ENCODE data around the gene TUBA4B. TPM values are rescaled to one million over a fixed set of nuclear protein-coding genes. Genes with fewer than 3 reads are reported as not detected.
A peak's percentile ranks its signal among the peaks of the same experiment; 100 is the strongest.

TUBA4B gene
- total and polyA plus RNA-seq, 4 donors, result 0.38 to 1.5 (median 0.39) TPM; not detected in 1

- Histone ChIP-seq H3K36me3 (ENCODE audit: control insufficient read depth, insufficient read depth, low read length) (peaks cover 44% of the 10 kb centered on the region), H3K4me1 (ENCODE audit: control insufficient read depth, insufficient read depth, low read length) (peaks cover 20% of the 10 kb centered on the region), H3K27ac (ENCODE audit: low read depth, low read length) (no peak overlapping the region), H3K27me3 (ENCODE audit: control insufficient read depth, insufficient read depth, low read length) (peaks cover 5% of the 10 kb centered on the region), H3K4me3 (ENCODE audit: low read depth, low read length) (no peak overlapping the region), H3K9me3 (ENCODE audit: control insufficient read depth, insufficient read depth, low read length) (no peaks in the 10 kb centered on the region)
- no peak for DNase-seq (ENCODE audit: low read depth in 4 of 6, low spot score in 6 of 6)
- WGBS (ENCODE audit: insufficient coverage), result 84% methylated on average over 12 of the region's 14 CpGs
Measured at GRCh38 chr2:219296142-219296541, 43.1 kb downstream of the TUBA4B start.

DNA sequence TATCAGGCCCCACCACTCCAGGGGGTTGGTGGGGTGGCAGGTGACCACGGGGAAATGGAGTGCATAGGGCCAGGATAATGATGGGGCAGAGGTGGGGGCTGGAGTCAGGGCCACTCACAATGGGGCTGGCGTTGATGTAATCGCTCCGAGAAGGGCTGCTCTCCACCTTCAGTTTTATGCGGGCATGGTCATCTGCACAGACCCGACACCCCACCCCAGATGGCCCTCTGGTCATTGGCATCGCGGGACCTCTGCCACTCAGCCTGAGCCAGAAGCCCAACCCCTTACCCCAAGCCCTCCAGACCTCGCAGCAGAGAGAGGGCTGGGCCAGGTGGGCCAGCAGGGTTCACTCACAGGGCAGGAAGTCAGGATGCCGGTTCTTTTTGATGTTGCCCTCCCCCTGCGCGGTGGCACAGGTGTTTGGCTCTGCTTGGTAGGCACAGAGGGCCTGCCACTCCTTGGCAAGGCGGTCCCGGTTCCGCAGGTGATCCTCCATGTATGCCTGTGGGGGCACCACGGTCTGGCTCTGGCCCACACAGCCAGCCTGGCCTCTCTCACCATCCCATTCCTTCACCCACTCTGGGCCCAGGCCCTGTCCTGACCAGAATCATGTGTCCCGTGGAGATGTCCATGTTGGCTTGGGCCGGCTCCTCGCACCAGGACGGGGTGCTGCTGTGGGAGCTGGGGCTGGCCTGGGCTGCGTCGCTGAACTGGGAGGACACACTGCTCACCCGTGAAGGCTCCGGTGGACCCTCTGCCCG is 43.8 kb downstream of the TUBA4B start:
- H3K27ac ChIP-seq (ENCODE audit: low read depth, low read length), result no peak overlapping the region
- no peak for DNase-seq (ENCODE audit: low read depth in 4 of 6, low spot score in 6 of 6)
- H3K4me1 ChIP-seq (ENCODE audit: control insufficient read depth, insufficient read depth, low read length), result peaks cover 20% of the 10 kb centered on the region
- H3K4me3 ChIP-seq (ENCODE audit: low read depth, low read length), result no peak overlapping the region
- WGBS (ENCODE audit: insufficient coverage), result 86% methylated on average over 25 of the region's 25 CpGs
- H3K9me3 ChIP-seq (ENCODE audit: control insufficient read depth, insufficient read depth, low read length), result no peaks in the 10 kb centered on the region
- H3K27me3 ChIP-seq (ENCODE audit: control insufficient read depth, insufficient read depth, low read length), result peaks cover 5% of the 10 kb centered on the region
- H3K36me3 ChIP-seq (ENCODE audit: control insufficient read depth, insufficient read depth, low read length), result peaks cover 51% of the 10 kb centered on the region

DNA sequence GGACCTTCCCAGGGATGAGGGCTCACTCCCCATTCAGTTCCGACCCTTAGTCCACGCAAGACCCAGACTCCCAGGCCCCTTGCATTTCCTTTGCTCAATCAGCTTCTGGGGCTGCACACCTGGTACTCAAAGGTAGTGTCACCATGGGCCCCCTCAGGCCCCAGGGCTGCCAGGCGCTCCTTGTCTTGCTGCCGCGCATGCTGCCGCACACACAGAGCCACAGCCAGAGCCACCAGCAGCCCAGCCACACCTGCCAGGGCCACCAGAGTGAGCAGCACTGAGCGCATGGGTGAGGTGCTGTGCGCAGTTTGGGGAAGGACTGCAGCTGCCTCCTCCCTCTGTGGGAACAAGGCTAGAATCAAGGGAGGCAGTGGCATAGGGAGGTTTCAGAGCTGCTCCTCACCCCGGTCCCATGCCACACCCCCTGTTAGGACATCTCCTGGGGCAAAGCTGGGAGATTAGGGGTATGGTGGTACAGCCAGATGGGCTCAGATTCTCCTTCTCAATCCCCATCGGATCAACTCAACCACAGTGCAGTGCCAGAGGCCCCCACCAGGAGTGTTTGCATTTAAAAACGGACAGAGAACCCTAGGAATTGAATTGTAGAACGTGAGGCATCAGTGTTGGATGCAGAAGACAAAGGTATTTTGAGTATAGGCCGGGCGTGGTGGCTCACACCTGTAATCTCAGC is 44.9 kb downstream of the TUBA4B start:
- H3K36me3 ChIP-seq (ENCODE audit: control insufficient read depth, insufficient read depth, low read length), result peaks cover 62% of the 10 kb centered on the region
- DNase-seq (ENCODE audit: low read depth in 4 of 6, low spot score in 6 of 6), result no peak
- 82% methylated on average over 12 of the region's 14 CpGs for WGBS (ENCODE audit: insufficient coverage)
- peaks cover 5% of the 10 kb centered on the region for H3K27me3 ChIP-seq (ENCODE audit: control insufficient read depth, insufficient read depth, low read length)
- H3K27ac ChIP-seq (ENCODE audit: low read depth, low read length), result no peak overlapping the region
- no peak overlapping the region for H3K4me3 ChIP-seq (ENCODE audit: low read depth, low read length)
- H3K9me3 ChIP-seq (ENCODE audit: control insufficient read depth, insufficient read depth, low read length), result no peaks in the 10 kb centered on the region
- peaks cover 20% of the 10 kb centered on the region for H3K4me1 ChIP-seq (ENCODE audit: control insufficient read depth, insufficient read depth, low read length)

DNA sequence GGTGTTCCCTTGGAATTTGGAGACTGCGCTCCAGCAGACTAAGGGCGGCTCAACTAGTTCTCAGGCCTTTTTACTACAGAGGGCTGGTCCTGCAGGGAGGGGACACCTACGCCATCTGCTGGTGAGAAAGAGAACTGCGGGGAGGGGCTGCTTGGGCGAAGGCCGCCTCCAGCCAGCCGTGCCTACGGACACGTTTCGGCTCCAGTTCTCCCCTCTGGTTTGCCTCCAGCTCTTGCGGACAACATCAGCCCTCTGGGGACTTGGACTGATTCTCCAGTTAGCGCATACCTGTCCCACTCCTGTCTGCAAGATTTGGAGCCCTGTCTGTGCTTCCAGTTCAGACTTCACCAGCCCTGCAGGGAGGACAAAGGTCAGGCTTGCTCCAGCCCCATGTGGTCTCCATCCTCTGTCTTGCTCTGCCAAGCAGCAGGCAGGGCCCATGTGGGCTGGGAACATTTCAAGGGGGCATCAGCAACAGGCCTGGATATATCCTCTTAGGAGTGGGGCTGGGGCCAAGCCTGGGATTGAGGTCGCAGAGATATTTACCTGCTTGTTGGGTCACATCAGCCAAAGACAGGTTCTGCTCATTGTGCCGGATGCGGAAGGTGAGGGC is 45.8 kb downstream of the TUBA4B start:
- Histone ChIP-seq H3K27ac (ENCODE audit: low read depth, low read length) (no peak overlapping the region), H3K4me1 (ENCODE audit: control insufficient read depth, insufficient read depth, low read length) (peaks cover 16% of the 10 kb centered on the region), H3K36me3 (ENCODE audit: control insufficient read depth, insufficient read depth, low read length) (peaks cover 62% of the 10 kb centered on the region), H3K9me3 (ENCODE audit: control insufficient read depth, insufficient read depth, low read length) (no peaks in the 10 kb centered on the region), H3K4me3 (ENCODE audit: low read depth, low read length) (no peak overlapping the region), H3K27me3 (ENCODE audit: control insufficient read depth, insufficient read depth, low read length) (peaks cover 5% of the 10 kb centered on the region)
- DNase-seq (ENCODE audit: low read depth in 4 of 6, low spot score in 6 of 6), result peak in 3 of 6 donors; percentile 66 to 91 (median 89)
- 22% methylated on average over 15 of the region's 15 CpGs for WGBS (ENCODE audit: insufficient coverage)

GRCh38 chr2:219299372-219299760 is 46.3 kb downstream of the TUBA4B start:
- Histone ChIP-seq H3K27me3 (ENCODE audit: control insufficient read depth, insufficient read depth, low read length) (peaks cover 5% of the 10 kb centered on the region), H3K9me3 (ENCODE audit: control insufficient read depth, insufficient read depth, low read length) (no peaks in the 10 kb centered on the region), H3K27ac (ENCODE audit: low read depth, low read length) (no peak overlapping the region), H3K36me3 (ENCODE audit: control insufficient read depth, insufficient read depth, low read length) (peaks cover 59% of the 10 kb centered on the region), H3K4me3 (ENCODE audit: low read depth, low read length) (no peak overlapping the region), H3K4me1 (ENCODE audit: control insufficient read depth, insufficient read depth, low read length) (peaks cover 11% of the 10 kb centered on the region)
- WGBS (ENCODE audit: insufficient coverage), result 85% methylated on average over 6 of the region's 6 CpGs
- DNase-seq (ENCODE audit: low read depth in 4 of 6, low spot score in 6 of 6), result no peak

- DNase-seq (ENCODE audit: low read depth in 4 of 6, low spot score in 6 of 6), result no peak
- Histone ChIP-seq H3K9me3 (ENCODE audit: control insufficient read depth, insufficient read depth, low read length) (no peaks in the 10 kb centered on the region), H3K4me1 (ENCODE audit: control insufficient read depth, insufficient read depth, low read length) (peaks cover 6% of the 10 kb centered on the region), H3K36me3 (ENCODE audit: control insufficient read depth, insufficient read depth, low read length) (peaks cover 56% of the 10 kb centered on the region), H3K4me3 (ENCODE audit: low read depth, low read length) (no peak overlapping the region), H3K27ac (ENCODE audit: low read depth, low read length) (no peak overlapping the region), H3K27me3 (ENCODE audit: control insufficient read depth, insufficient read depth, low read length) (peaks cover 5% of the 10 kb centered on the region)
- 59% methylated on average over 4 of the region's 5 CpGs for WGBS (ENCODE audit: insufficient coverage)
Measured at GRCh38 chr2:219300022-219300421, 47.0 kb downstream of the TUBA4B start.

DNA sequence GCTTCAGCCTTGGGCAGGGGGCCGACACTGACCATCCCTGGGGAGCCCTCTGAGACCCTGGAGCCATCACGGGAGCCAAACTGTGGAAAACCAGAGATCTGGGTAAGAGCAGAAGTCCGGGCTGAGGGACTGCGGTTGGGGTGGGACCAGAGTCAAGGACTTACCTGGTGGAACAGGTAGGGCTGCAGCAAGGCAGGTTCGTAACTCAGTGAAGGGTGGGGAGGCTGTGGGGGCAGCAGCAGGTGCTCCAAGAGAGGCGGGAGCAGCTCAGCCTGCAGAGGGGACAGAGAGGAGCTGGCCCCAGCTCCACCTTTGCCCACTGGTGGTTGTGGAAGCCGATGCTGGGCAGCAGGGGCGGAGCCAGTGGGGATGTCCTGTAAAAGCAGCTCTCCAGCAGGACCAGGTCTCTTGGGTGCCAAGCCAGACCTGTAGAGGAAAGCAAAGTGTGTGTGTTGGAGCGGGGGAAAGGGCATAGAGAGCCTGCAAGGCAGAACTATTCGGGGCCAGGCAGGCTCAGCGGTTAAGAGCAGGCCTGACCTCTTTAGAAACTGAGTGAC is 49.4 kb downstream of the TUBA4B start:
- WGBS (ENCODE audit: insufficient coverage), result 71% methylated on average over 11 of the region's 11 CpGs
- H3K4me1 ChIP-seq (ENCODE audit: control insufficient read depth, insufficient read depth, low read length), result peaks cover 8% of the 10 kb centered on the region
- H3K27me3 ChIP-seq (ENCODE audit: control insufficient read depth, insufficient read depth, low read length), result peaks cover 10% of the 10 kb centered on the region
- no peak for DNase-seq (ENCODE audit: low read depth in 4 of 6, low spot score in 6 of 6)
- H3K36me3 ChIP-seq (ENCODE audit: control insufficient read depth, insufficient read depth, low read length), result peaks cover 41% of the 10 kb centered on the region
- H3K9me3 ChIP-seq (ENCODE audit: control insufficient read depth, insufficient read depth, low read length), result no peaks in the 10 kb centered on the region
- no peak overlapping the region for H3K27ac ChIP-seq (ENCODE audit: low read depth, low read length)
- no peak overlapping the region for H3K4me3 ChIP-seq (ENCODE audit: low read depth, low read length)

- Histone ChIP-seq H3K36me3 (ENCODE audit: control insufficient read depth, insufficient read depth, low read length) (peaks cover 31% of the 10 kb centered on the region), H3K4me1 (ENCODE audit: control insufficient read depth, insufficient read depth, low read length) (peaks cover 15% of the 10 kb centered on the region), H3K27me3 (ENCODE audit: control insufficient read depth, insufficient read depth, low read length) (peaks cover 10% of the 10 kb centered on the region), H3K9me3 (ENCODE audit: control insufficient read depth, insufficient read depth, low read length) (no peaks in the 10 kb centered on the region), H3K4me3 (ENCODE audit: low read depth, low read length) (no peak overlapping the region), H3K27ac (ENCODE audit: low read depth, low read length) (no peak overlapping the region)
- 21% methylated on average over 1 of the region's 2 CpGs for WGBS (ENCODE audit: insufficient coverage)
- DNase-seq (ENCODE audit: low read depth in 4 of 6, low spot score in 6 of 6), result no peak
Measured at GRCh38 chr2:219304223-219304622, 51.2 kb downstream of the TUBA4B start.

- peaks cover 22% of the 10 kb centered on the region for H3K36me3 ChIP-seq (ENCODE audit: control insufficient read depth, insufficient read depth, low read length)
- H3K4me1 ChIP-seq (ENCODE audit: control insufficient read depth, insufficient read depth, low read length), result peaks cover 17% of the 10 kb centered on the region
- no peak overlapping the region for H3K27ac ChIP-seq (ENCODE audit: low read depth, low read length)
- H3K27me3 ChIP-seq (ENCODE audit: control insufficient read depth, insufficient read depth, low read length), result peaks cover 17% of the 10 kb centered on the region
- 40% methylated on average over 1 of the region's 1 CpG for WGBS (ENCODE audit: insufficient coverage)
- H3K4me3 ChIP-seq (ENCODE audit: low read depth, low read length), result no peak overlapping the region
- H3K9me3 ChIP-seq (ENCODE audit: control insufficient read depth, insufficient read depth, low read length), result no peaks in the 10 kb centered on the region
- DNase-seq (ENCODE audit: low read depth in 4 of 6, low spot score in 6 of 6), result no peak
Measured at GRCh38 chr2:219306047-219306446, 53.0 kb downstream of the TUBA4B start.
